Smooth muscle cell (in vitro differentiated cells): ENCODE measurements around the gene TBC1D22A. TPM values are rescaled to one million over a fixed set of nuclear protein-coding genes. Genes with fewer than 3 reads are reported as not detected.

Source experiments
- DNase-seq: peaks from one replicate; lab custom pipeline; 2025; ENCODE audit not compliant: unreplicated experiment; lab: John Stamatoyannopoulos, UW
- H2AFZ ChIP-seq: fragments of 200-600 bp; sonication (generic); 2 replicates; pipeline ENCODE4 v1.6.0; 2016; ENCODE audit warnings: antibody characterized with exemption, low read depth, mild to moderate bottlenecking
- H3F3A ChIP-seq: fragments of 200-600 bp; sonication (generic); 2 replicates; pipeline ENCODE4 v1.6.0; 2017; ENCODE audit warnings: antibody characterized with exemption, low read depth
- H3K27ac ChIP-seq: fragments of 200-600 bp; sonication (generic); 2 replicates; pipeline ENCODE4 v1.5.1; 2016; ENCODE audit warnings: low read depth, mild to moderate bottlenecking
- H3K27me3 ChIP-seq: fragments of 200-600 bp; sonication (generic); 2 replicates; pipeline ENCODE4 v1.6.1; 2016; ENCODE audit warnings: low read depth, mild to moderate bottlenecking
- H3K36me3 ChIP-seq: fragments of 200-600 bp; sonication (generic); 2 replicates; pipeline ENCODE4 v1.5.1; 2016; ENCODE audit warnings: low read depth
- H3K4me1 ChIP-seq: fragments of 200-600 bp; sonication (generic); 2 replicates; pipeline ENCODE4 v1.5.1; 2016; ENCODE audit warnings: low read depth
- H3K4me2 ChIP-seq: fragments of 200-600 bp; sonication (generic); 2 replicates; pipeline ENCODE4 v1.6.0; 2016; ENCODE audit warnings: mild to moderate bottlenecking
- H3K4me3 ChIP-seq: fragments of 200-600 bp; sonication (generic); 2 replicates; pipeline ENCODE4 v1.5.1; 2016; ENCODE audit warnings: mild to moderate bottlenecking
- H3K79me2 ChIP-seq: fragments of 200-600 bp; sonication (generic); 2 replicates; pipeline ENCODE4 v1.6.0; 2016; ENCODE audit warnings: low read depth, mild to moderate bottlenecking
- H3K9ac ChIP-seq: fragments of 200-600 bp; sonication (generic); 2 replicates; pipeline ENCODE4 v1.6.0; 2016; ENCODE audit warnings: low read depth
- H3K9me3 ChIP-seq: fragments of 200-600 bp; sonication (generic); replicated peaks from 2 replicates; pipeline ENCODE4 v1.5.1; 2016; ENCODE audit warnings: low read depth
- H4K20me1 ChIP-seq: fragments of 200-600 bp; sonication (generic); 2 replicates; pipeline ENCODE4 v1.6.0; 2016; ENCODE audit warnings: low read depth
- whole genome bisulfite sequencing: methylation state at CpG from one replicate; pipeline ENCODE4 v1.1.7; 2016; ENCODE audit warnings: low lambda C conversion rate; 5-methylcytosine and 5-hydroxymethylcytosine counted together
- polyA plus RNA-seq: library from polyadenylated mRNA; unstranded; fragments of >200 nt; fragmentation: Nextera tagmentation; extraction: Ambion mirVana; gene quantifications from 2 replicates; pipeline ENCODE4 v1.2.1, GENCODE V29; 2016
- total RNA-seq: library from RNA; depleted of rRNA; stranded (reverse); fragments of >200 nt; gene quantifications from 2 replicates; pipeline ENCODE4 v1.2.3, GENCODE V29; 2014
- TF ChIP-seq, protein P1 (sequence below): fragments of 200-600 bp; sonication (generic); IDR thresholded peaks from 2 replicates; pipeline ENCODE4 v1.5.1; 2017; ENCODE audit warnings: borderline replicate concordance, mild to moderate bottlenecking, antibody characterized with exemption; ENCODE audit not compliant: insufficient read depth, poor library complexity, severe bottlenecking

The TBC1D22A gene
- total RNA-seq (7.2 and 12.5 TPM in 2 replicates), polyA plus RNA-seq (14.4 and 19.2 TPM in 2 replicates)

GRCh38 chr22:46762238-46763050 is at the start of gene TBC1D22A:
TSS of gene TBC1D22A (plus strand) at chr22:46762650. CDS start at chr22:46762787, 137 bp downstream.
- Histone ChIP-seq H3K27ac (peak within 1 kb of the TSS; percentile 95), H3K4me2 (peak within 1 kb of the TSS; percentile 98), H3K9ac (peak within 1 kb of the TSS; percentile 98), H3F3A (peaks cover 6% of the 10 kb centered on the region), H4K20me1 (peaks cover 13% of the 10 kb centered on the region), H3K36me3 (no peaks in the 10 kb centered on the region), H2AFZ (peak within 1 kb of the TSS; percentile 55), H3K27me3 (no peaks in the 10 kb centered on the region), H3K4me3 (peak within 1 kb of the TSS; percentile 97), H3K9me3 (no peaks in the 10 kb centered on the region), H3K4me1 (peaks cover 12% of the 10 kb centered on the region), H3K79me2 (peaks cover 54% of the 10 kb centered on the region)
- peak; percentile 57 for DNase-seq
- TF ChIP-seq, protein P1, sequence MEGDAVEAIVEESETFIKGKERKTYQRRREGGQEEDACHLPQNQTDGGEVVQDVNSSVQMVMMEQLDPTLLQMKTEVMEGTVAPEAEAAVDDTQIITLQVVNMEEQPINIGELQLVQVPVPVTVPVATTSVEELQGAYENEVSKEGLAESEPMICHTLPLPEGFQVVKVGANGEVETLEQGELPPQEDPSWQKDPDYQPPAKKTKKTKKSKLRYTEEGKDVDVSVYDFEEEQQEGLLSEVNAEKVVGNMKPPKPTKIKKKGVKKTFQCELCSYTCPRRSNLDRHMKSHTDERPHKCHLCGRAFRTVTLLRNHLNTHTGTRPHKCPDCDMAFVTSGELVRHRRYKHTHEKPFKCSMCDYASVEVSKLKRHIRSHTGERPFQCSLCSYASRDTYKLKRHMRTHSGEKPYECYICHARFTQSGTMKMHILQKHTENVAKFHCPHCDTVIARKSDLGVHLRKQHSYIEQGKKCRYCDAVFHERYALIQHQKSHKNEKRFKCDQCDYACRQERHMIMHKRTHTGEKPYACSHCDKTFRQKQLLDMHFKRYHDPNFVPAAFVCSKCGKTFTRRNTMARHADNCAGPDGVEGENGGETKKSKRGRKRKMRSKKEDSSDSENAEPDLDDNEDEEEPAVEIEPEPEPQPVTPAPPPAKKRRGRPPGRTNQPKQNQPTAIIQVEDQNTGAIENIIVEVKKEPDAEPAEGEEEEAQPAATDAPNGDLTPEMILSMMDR, result no peak
- WGBS, result under 1% methylated on average over 61 of the region's 66 CpGs

DNA sequence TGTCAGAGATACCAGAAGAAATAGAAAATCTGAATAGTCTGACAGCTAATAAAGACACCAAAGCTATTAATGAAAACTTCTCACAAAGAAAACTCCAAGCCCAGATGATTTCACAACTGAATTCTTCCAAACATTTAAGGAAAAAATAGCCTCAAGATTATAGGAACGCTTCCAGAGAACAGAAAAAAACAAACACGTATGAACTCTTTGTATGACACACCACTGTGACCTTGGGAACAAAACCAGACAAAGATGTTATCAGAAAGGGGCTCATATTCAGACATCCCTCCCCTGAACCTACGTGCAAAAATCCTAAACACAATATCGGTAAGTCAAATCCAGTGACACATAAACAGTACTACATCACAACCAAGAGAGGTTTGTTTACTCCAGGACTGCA is 47.9 kb upstream of the TBC1D22A start:
- Histone ChIP-seq H3K9ac (no peak overlapping the region), H3K4me3 (no peak overlapping the region), H3F3A (no peaks in the 10 kb centered on the region), H3K36me3 (peaks cover 15% of the 10 kb centered on the region), H3K9me3 (no peaks in the 10 kb centered on the region), H3K27me3 (no peaks in the 10 kb centered on the region), H3K27ac (no peak overlapping the region), H4K20me1 (peaks cover 20% of the 10 kb centered on the region), H3K79me2 (no peaks in the 10 kb centered on the region), H3K4me1 (no peaks in the 10 kb centered on the region), H3K4me2 (no peak overlapping the region), H2AFZ (no peak overlapping the region)
- TF ChIP-seq, protein P1, result no peak
- WGBS, result 77% methylated on average over 4 of the region's 4 CpGs
- DNase-seq, result no peak

DNA sequence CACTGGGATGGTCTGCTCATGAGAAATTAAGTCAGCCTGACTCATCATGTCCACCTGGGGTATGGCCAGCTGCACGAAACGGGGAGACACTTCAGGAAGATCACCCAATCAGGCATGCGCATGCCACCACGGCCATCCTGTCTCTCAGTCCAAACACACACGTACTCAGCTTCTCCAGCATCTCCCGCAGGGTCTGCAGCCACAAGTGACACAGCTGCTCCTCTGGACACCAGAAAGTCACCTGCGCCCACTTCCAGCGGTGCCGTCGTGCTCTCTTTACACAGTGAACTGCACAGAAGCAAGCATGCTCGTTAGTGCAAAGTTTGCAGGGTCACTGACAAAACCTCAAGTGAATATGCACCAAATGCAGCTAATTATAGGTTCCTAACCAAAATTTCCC is 42.5 kb upstream of the TBC1D22A start:
- 87% methylated on average over 11 of the region's 11 CpGs for WGBS
- no peak overlapping the region for H3K27ac ChIP-seq
- no peak overlapping the region for H3K4me2 ChIP-seq

More for the DNA sequence above, 42.5 kb upstream of the TBC1D22A start:
- TF ChIP-seq, protein P1, result no peak
- Histone ChIP-seq H3K36me3 (no peaks in the 10 kb centered on the region), H3K79me2 (peaks cover 12% of the 10 kb centered on the region), H3F3A (no peaks in the 10 kb centered on the region), H3K9ac (no peak overlapping the region), H2AFZ (no peak overlapping the region), H3K9me3 (no peaks in the 10 kb centered on the region), H3K4me3 (no peak overlapping the region), H4K20me1 (peaks cover 49% of the 10 kb centered on the region), H3K27me3 (no peaks in the 10 kb centered on the region), H3K4me1 (no peaks in the 10 kb centered on the region)
- no peak for DNase-seq
